HepG2 (cell line): ENCODE results near the gene TIA1. TPM values are rescaled to one million over a fixed set of nuclear protein-coding genes. Genes with fewer than 3 reads are reported as not detected.

Experiments used
- ATM ChIP-seq: fragments of 450-650 bp; IDR thresholded peaks from 2 replicates; pipeline ENCODE4 v1.7.1; 2017; ENCODE audit warnings: mild to moderate bottlenecking, borderline replicate concordance
- BRD4 ChIP-seq: sonication (generic); formaldehyde crosslinking; IDR thresholded peaks from 2 replicates; pipeline ENCODE4 v1.4.0; 2020; ENCODE audit warnings: missing genetic modification reagents
- FOXA3 ChIP-seq: IDR thresholded peaks from 2 replicates; pipeline ENCODE4 v1.6.1; 2016; ENCODE audit warnings: missing genetic modification reagents, missing compliant biosample characterization
- GABPB1 ChIP-seq: IDR thresholded peaks from 2 replicates; pipeline ENCODE4 v1.6.1; 2016; ENCODE audit warnings: mild to moderate bottlenecking, missing genetic modification reagents, moderate library complexity, missing compliant biosample characterization
- KDM3A ChIP-seq: IDR thresholded peaks from 2 replicates; pipeline ENCODE4 v1.6.1; 2018; ENCODE audit warnings: low read depth, missing compliant biosample characterization
- KDM6A ChIP-seq: IDR thresholded peaks from 2 replicates; pipeline ENCODE4 v1.6.1; 2016; ENCODE audit warnings: low read depth
- RXRA ChIP-seq: sonication (generic); formaldehyde crosslinking; IDR thresholded peaks from 2 replicates; pipeline ENCODE4 v1.5.1; 2020; ENCODE audit warnings: missing genetic modification reagents
- SP1 ChIP-seq, 2 experiments: fragments of 450-650 bp in 1 of 2; sonication (generic) in 1 of 2; formaldehyde crosslinking in 1 of 2; IDR thresholded peaks; 2 replicates each; pipeline versions ENCODE4 v1.4.0 to v1.6.1; 2016 to 2020; ENCODE audit warnings: missing genetic modification reagents in 1 of 2
- TAF15 ChIP-seq: fragments of 200-400 bp; formaldehyde crosslinking; IDR thresholded peaks from one replicate; pipeline ENCODE4 v1.6.1; 2018; ENCODE audit warnings: mild to moderate bottlenecking, low read depth, low read length; ENCODE audit not compliant: poor library complexity, severe bottlenecking
- ZFP41 ChIP-seq: sonication (generic); formaldehyde crosslinking; IDR thresholded peaks from 2 replicates; pipeline ENCODE4 v1.4.0; 2020; ENCODE audit warnings: mild to moderate bottlenecking, missing genetic modification reagents, borderline replicate concordance
- ZFX ChIP-seq: sonication (generic); formaldehyde crosslinking; IDR thresholded peaks from 2 replicates; pipeline ENCODE4 v1.4.0; 2020; ENCODE audit warnings: mild to moderate bottlenecking, low read depth, missing genetic modification reagents, moderate library complexity
- ZNF160 ChIP-seq: sonication (generic); formaldehyde crosslinking; IDR thresholded peaks from 2 replicates; pipeline ENCODE4 v1.8.0; 2022; ENCODE audit warnings: mild to moderate bottlenecking, inconsistent platforms, missing genetic modification reagents
- ZNF260 ChIP-seq: sonication (generic); formaldehyde crosslinking; IDR thresholded peaks from 2 replicates; pipeline ENCODE4 v1.4.0; 2020; ENCODE audit warnings: missing genetic modification reagents, low read depth, mild to moderate bottlenecking, borderline replicate concordance
- ZNF3 ChIP-seq: IDR thresholded peaks from 2 replicates; pipeline ENCODE4 v1.7.0; 2017; ENCODE audit warnings: inconsistent platforms
- ZNF510 ChIP-seq: sonication (generic); formaldehyde crosslinking; IDR thresholded peaks from 2 replicates; pipeline ENCODE4 v1.4.0; 2020; ENCODE audit warnings: low read depth, mild to moderate bottlenecking, missing genetic modification reagents
- ZNF598 ChIP-seq: sonication (generic); formaldehyde crosslinking; IDR thresholded peaks from 2 replicates; pipeline ENCODE4 v1.5.1; 2020; ENCODE audit warnings: mild to moderate bottlenecking, missing genetic modification reagents, borderline replicate concordance
- ZNF792 ChIP-seq: IDR thresholded peaks from 2 replicates; pipeline ENCODE4 v1.6.1; 2016
- polyA plus RNA-seq, 8 experiments: library from polyadenylated mRNA; depleted of rRNA in 3 of 8; stranded (reverse) in 7 of 8; unstranded in 1 of 8; fragments of >200 nt; fragmentation: Illumina TruSeq in 4 of 8; extraction: Trizol in 4 of 8; gene quantifications; 2 replicates each; pipeline versions ENCODE4 v1.2.1 to v1.2.3, GENCODE V29; 2011 to 2016; ENCODE audit warnings: low read depth in 4 of 8, missing spikeins in 1 of 8, mixed read lengths in 1 of 8; ENCODE audit not compliant: insufficient read depth in 1 of 8
- total RNA-seq, 5 experiments: library from RNA; depleted of rRNA; stranded (reverse); fragments of >200 nt; fragmentation: Illumina TruSeq; extraction: Trizol; gene quantifications; 2 replicates each; pipeline ENCODE4 v1.2.3, GENCODE V29; 2016; ENCODE audit warnings: low read depth in 1 of 5
- TF ChIP-seq, protein P1 (sequence below): IDR thresholded peaks from 2 replicates; pipeline ENCODE4 v1.6.1; 2012; ENCODE audit warnings: low read depth, low read length, improper control_type of control experiment
- TF ChIP-seq, protein P2 (sequence below): IDR thresholded peaks from 2 replicates; pipeline ENCODE4 v1.6.1; 2016; ENCODE audit warnings: missing genetic modification reagents, missing compliant biosample characterization
- TF ChIP-seq, protein P3 (sequence below): sonication (generic); formaldehyde crosslinking; IDR thresholded peaks from 2 replicates; pipeline ENCODE4 v1.4.0; 2020; ENCODE audit warnings: missing genetic modification reagents
- TF ChIP-seq, protein P4 (sequence below): sonication (generic); formaldehyde crosslinking; IDR thresholded peaks from 2 replicates; pipeline ENCODE4 v1.4.0; 2020; ENCODE audit warnings: mild to moderate bottlenecking, missing genetic modification reagents
- TF ChIP-seq, protein P5 (sequence below): sonication (generic); formaldehyde crosslinking; IDR thresholded peaks from 2 replicates; pipeline ENCODE4 v1.4.0; 2020; ENCODE audit warnings: mild to moderate bottlenecking, missing genetic modification reagents

The TIA1 gene
- total and polyA plus RNA-seq, 2 of the 13 experiments (the other 11 are each of a cell fraction or from before 2014, with no cell fraction given), result 209 to 319 TPM

DNA sequence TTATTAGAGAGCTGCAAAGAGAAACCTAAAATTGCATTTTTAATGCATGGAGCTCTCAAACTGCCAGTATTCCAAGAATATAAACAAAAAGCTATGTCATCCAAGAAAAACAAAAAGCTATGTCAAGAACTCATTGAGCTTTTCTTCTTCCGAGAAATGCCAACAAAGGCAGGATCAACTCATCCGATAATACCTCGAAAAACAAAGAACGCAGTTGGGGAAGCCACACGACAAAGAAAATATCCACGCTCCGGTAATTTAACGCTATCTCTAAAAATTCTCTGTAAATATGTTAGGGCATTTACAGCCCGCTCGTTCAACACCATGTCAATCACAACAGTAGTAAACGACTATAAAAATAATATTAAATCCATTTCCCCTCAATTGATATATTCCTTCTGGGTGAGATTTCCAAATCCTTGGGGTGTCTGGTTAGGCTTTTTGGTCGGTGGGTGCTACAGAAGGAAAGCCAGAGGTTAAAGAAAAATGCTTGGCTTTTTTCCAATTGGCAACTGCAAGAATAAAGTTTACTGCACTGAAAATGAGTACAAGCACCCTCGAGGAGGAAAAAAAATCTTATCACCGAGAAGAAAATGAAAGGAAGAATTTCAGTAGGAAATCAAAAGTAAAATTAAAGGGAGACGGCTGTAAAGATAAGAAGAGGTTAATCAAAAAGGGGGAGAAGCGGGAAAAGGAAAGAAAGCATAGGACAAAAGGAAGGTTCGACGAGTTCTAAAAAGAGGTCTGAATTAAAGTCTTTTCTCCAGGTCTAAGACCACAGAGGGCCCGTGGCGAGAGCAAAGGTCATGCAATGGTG, 856 bp downstream of the TIA1 start (continued):
- TF ChIP-seq, protein P1, sequence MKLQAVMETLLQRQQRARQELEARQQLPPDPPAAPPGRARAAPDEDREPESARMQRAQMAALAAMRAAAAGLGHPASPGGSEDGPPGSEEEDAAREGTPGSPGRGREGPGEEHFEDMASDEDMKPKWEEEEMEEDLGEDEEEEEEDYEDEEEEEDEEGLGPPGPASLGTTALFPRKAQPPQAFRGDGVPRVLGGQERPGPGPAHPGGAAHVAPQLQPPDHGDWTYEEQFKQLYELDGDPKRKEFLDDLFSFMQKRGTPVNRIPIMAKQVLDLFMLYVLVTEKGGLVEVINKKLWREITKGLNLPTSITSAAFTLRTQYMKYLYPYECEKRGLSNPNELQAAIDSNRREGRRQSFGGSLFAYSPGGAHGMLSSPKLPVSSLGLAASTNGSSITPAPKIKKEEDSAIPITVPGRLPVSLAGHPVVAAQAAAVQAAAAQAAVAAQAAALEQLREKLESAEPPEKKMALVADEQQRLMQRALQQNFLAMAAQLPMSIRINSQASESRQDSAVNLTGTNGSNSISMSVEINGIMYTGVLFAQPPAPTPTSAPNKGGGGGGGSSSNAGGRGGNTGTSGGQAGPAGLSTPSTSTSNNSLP, result no peak
- TF ChIP-seq, protein P2, sequence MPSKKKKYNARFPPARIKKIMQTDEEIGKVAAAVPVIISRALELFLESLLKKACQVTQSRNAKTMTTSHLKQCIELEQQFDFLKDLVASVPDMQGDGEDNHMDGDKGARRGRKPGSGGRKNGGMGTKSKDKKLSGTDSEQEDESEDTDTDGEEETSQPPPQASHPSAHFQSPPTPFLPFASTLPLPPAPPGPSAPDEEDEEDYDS (CRISPR knock-in tag), result no peak
- no peak for TF ChIP-seq ZNF3 (CRISPR knock-in tag)
- no peak for TF ChIP-seq ATM
- no peak for TF ChIP-seq ZNF598 (CRISPR knock-in tag)
- TF ChIP-seq GABPB1 (CRISPR knock-in tag), result no peak
- TF ChIP-seq TAF15, result no peak
- TF ChIP-seq KDM6A (CRISPR knock-in tag), result no peak
- TF ChIP-seq FOXA3 (CRISPR knock-in tag), result no peak
- TF ChIP-seq BRD4 (CRISPR knock-in tag), result no peak
- no peak for TF ChIP-seq ZNF510 (CRISPR knock-in tag)
- no peak for TF ChIP-seq ZFP41 (CRISPR knock-in tag)
- no peak for TF ChIP-seq RXRA (CRISPR knock-in tag)
- no peak for TF ChIP-seq KDM3A (CRISPR knock-in tag)
- TF ChIP-seq, protein P3, sequence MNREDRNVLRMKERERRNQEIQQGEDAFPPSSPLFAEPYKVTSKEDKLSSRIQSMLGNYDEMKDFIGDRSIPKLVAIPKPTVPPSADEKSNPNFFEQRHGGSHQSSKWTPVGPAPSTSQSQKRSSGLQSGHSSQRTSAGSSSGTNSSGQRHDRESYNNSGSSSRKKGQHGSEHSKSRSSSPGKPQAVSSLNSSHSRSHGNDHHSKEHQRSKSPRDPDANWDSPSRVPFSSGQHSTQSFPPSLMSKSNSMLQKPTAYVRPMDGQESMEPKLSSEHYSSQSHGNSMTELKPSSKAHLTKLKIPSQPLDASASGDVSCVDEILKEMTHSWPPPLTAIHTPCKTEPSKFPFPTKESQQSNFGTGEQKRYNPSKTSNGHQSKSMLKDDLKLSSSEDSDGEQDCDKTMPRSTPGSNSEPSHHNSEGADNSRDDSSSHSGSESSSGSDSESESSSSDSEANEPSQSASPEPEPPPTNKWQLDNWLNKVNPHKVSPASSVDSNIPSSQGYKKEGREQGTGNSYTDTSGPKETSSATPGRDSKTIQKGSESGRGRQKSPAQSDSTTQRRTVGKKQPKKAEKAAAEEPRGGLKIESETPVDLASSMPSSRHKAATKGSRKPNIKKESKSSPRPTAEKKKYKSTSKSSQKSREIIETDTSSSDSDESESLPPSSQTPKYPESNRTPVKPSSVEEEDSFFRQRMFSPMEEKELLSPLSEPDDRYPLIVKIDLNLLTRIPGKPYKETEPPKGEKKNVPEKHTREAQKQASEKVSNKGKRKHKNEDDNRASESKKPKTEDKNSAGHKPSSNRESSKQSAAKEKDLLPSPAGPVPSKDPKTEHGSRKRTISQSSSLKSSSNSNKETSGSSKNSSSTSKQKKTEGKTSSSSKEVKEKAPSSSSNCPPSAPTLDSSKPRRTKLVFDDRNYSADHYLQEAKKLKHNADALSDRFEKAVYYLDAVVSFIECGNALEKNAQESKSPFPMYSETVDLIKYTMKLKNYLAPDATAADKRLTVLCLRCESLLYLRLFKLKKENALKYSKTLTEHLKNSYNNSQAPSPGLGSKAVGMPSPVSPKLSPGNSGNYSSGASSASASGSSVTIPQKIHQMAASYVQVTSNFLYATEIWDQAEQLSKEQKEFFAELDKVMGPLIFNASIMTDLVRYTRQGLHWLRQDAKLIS (CRISPR knock-in tag), result no peak
- no peak for TF ChIP-seq ZNF792 (CRISPR knock-in tag)
- no peak for TF ChIP-seq ZFX (CRISPR knock-in tag)
- TF ChIP-seq SP1 (IDR thresholded peaks at IDR 0.05), result no peak
- TF ChIP-seq SP1 (CRISPR knock-in tag; IDR thresholded peaks at IDR 0.05), result no peak
- TF ChIP-seq, protein P4, sequence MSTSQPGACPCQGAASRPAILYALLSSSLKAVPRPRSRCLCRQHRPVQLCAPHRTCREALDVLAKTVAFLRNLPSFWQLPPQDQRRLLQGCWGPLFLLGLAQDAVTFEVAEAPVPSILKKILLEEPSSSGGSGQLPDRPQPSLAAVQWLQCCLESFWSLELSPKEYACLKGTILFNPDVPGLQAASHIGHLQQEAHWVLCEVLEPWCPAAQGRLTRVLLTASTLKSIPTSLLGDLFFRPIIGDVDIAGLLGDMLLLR (CRISPR knock-in tag), result no peak
- TF ChIP-seq, protein P5, sequence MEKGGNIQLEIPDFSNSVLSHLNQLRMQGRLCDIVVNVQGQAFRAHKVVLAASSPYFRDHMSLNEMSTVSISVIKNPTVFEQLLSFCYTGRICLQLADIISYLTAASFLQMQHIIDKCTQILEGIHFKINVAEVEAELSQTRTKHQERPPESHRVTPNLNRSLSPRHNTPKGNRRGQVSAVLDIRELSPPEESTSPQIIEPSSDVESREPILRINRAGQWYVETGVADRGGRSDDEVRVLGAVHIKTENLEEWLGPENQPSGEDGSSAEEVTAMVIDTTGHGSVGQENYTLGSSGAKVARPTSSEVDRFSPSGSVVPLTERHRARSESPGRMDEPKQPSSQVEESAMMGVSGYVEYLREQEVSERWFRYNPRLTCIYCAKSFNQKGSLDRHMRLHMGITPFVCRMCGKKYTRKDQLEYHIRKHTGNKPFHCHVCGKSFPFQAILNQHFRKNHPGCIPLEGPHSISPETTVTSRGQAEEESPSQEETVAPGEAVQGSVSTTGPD (CRISPR knock-in tag), result no peak
- TF ChIP-seq ZNF260, result no peak
- TF ChIP-seq ZNF160 (CRISPR knock-in tag), result no peak
